Fibroblast of lung (primary cell): ENCODE results near the gene DUSP28. TPM values are rescaled to one million over a fixed set of nuclear protein-coding genes. Genes with fewer than 3 reads are reported as not detected.

Source experiments
- DNase-seq, 2 donors: peaks; one replicate each; pipeline versions ENCODE4 v3.0.0 to v3.0.0-alpha.2; 2010; ENCODE audit warnings: low read depth in 2 of 2
- H2AFZ ChIP-seq: 2 replicates; pipeline ENCODE4 v1.5.1; 2012; ENCODE audit warnings: low read length, control low read depth, inconsistent platforms
- H3K27ac ChIP-seq: 2 replicates; pipeline ENCODE4 v1.5.1; 2011; ENCODE audit warnings: low read length, control low read depth; ENCODE audit not compliant: insufficient read depth
- H3K27me3 ChIP-seq: 2 replicates; pipeline ENCODE4 v1.5.1; 2011; ENCODE audit warnings: mild to moderate bottlenecking, low read length; ENCODE audit not compliant: control insufficient read depth, insufficient read depth
- H3K36me3 ChIP-seq: 2 replicates; pipeline ENCODE4 v1.5.1; 2011; ENCODE audit warnings: low read length; ENCODE audit not compliant: control insufficient read depth, insufficient read depth
- H3K4me1 ChIP-seq: 2 replicates; pipeline ENCODE4 v1.5.1; 2011; ENCODE audit warnings: low read length; ENCODE audit not compliant: control insufficient read depth, insufficient read depth; ENCODE audit errors: extremely low read depth
- H3K4me2 ChIP-seq: 2 replicates; pipeline ENCODE4 v1.5.1; 2011; ENCODE audit warnings: low read length, control low read depth; ENCODE audit not compliant: insufficient read depth; ENCODE audit errors: extremely low read depth
- H3K4me3 ChIP-seq, 4 experiments: fragments of 200-600 bp in 1 of 4; sonication (generic) in 1 of 4; replicated peaks in 1 of 4; 2 replicates each; pipeline ENCODE4 v1.5.1; 2011 to 2016; ENCODE audit warnings: low read length in 4 of 4, low read depth in 3 of 4, mild to moderate bottlenecking in 3 of 4, control low read depth in 2 of 4, inconsistent platforms in 1 of 4, mixed read lengths in 1 of 4; ENCODE audit not compliant: insufficient read depth in 1 of 4; ENCODE audit errors: control extremely low read depth in 1 of 4
- H3K79me2 ChIP-seq: 2 replicates; pipeline ENCODE4 v1.5.1; 2012; ENCODE audit warnings: mild to moderate bottlenecking, low read length, inconsistent platforms; ENCODE audit not compliant: control insufficient read depth, insufficient read depth
- H3K9ac ChIP-seq: 2 replicates; pipeline ENCODE4 v1.5.1; 2011; ENCODE audit warnings: mild to moderate bottlenecking, low read length, control low read depth; ENCODE audit not compliant: insufficient read depth
- H3K9me3 ChIP-seq: 2 replicates; pipeline ENCODE4 v1.5.1; 2012; ENCODE audit warnings: low read depth, low read length; ENCODE audit not compliant: control insufficient read depth, insufficient read depth
- H4K20me1 ChIP-seq: 2 replicates; pipeline ENCODE4 v1.5.1; 2011; ENCODE audit warnings: low read length; ENCODE audit not compliant: control insufficient read depth, insufficient read depth; ENCODE audit errors: extremely low read depth
- EZH2 ChIP-seq: IDR thresholded peaks from 2 replicates; pipeline ENCODE4 v1.5.1; 2012; ENCODE audit warnings: low read length, control low read depth, mild to moderate bottlenecking; ENCODE audit errors: missing control alignments
- polyA plus RNA-seq, 2 donors: library from polyadenylated mRNA; depleted of rRNA in 1 of 2; stranded (reverse) in 1 of 2; unstranded in 1 of 2; fragments of >200 nt; gene quantifications; 2 replicates each; pipeline ENCODE4 v1.2.1, GENCODE V29; 2011 to 2012; ENCODE audit warnings: missing spikeins in 1 of 2
- total RNA-seq: library from RNA; depleted of rRNA; stranded (reverse); fragments of >200 nt; gene quantifications from 2 replicates; pipeline ENCODE4 v1.2.1, GENCODE V29; 2014
- TF ChIP-seq, protein P1 (sequence below), 2 donors: IDR thresholded peaks in 1 of 2; conservative IDR thresholded peaks in 1 of 2; 1 replicate in 1 of 2; 2 replicates in 1 of 2; pipeline ENCODE4 v1.5.1; 2011 to 2012; ENCODE audit warnings: low read length in 2 of 2, control low read depth in 1 of 2, inconsistent platforms in 1 of 2, low read depth in 1 of 2, mild to moderate bottlenecking in 1 of 2

Gene DUSP28
- total and polyA plus RNA-seq, 2 donors (not counting 1 experiment from before 2014, with no cell fraction given), result 2.5 to 3.9 TPM

DNA sequence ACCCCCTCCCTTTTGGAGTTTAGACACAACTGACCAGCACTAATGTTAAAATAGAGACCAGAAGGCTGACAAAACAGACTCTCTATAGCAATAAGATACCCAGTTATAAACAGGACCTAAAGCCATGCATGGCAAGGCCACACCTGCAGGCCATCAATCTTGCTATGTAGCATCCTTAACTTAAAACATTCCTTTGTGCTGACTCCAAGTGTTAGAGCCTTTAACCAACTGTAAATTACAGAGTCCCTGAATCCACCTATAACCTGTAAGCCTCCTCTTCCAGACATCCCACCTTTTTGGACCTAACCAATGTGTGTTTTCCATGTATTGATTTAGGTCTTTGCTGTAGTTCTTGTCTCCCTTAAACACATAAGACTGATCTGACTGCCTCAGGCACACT is 20.3 kb upstream of the DUSP28 start:
- H3K79me2 ChIP-seq, result no peaks in the 10 kb centered on the region
- TF ChIP-seq, protein P1, sequence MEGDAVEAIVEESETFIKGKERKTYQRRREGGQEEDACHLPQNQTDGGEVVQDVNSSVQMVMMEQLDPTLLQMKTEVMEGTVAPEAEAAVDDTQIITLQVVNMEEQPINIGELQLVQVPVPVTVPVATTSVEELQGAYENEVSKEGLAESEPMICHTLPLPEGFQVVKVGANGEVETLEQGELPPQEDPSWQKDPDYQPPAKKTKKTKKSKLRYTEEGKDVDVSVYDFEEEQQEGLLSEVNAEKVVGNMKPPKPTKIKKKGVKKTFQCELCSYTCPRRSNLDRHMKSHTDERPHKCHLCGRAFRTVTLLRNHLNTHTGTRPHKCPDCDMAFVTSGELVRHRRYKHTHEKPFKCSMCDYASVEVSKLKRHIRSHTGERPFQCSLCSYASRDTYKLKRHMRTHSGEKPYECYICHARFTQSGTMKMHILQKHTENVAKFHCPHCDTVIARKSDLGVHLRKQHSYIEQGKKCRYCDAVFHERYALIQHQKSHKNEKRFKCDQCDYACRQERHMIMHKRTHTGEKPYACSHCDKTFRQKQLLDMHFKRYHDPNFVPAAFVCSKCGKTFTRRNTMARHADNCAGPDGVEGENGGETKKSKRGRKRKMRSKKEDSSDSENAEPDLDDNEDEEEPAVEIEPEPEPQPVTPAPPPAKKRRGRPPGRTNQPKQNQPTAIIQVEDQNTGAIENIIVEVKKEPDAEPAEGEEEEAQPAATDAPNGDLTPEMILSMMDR (conservative IDR thresholded peaks at IDR 0.05 in 1 of 2, IDR thresholded peaks at IDR 0.05 in 1 of 2; ENCODE audit: low read depth in 1 of 2, low read length in 2 of 2), result no peak
- TF ChIP-seq EZH2, result no peak
- no peak overlapping the region for H3K9ac ChIP-seq
- H3K4me3 ChIP-seq, result no peak overlapping the region
- H3K9me3 ChIP-seq, result no peaks in the 10 kb centered on the region
- DNase-seq, result no peak
- no peaks in the 10 kb centered on the region for H3K27me3 ChIP-seq
- H2AFZ ChIP-seq, result no peak overlapping the region
- H3K4me1 ChIP-seq, result no peaks in the 10 kb centered on the region
- H3K27ac ChIP-seq, result no peak overlapping the region
- no peaks in the 10 kb centered on the region for H4K20me1 ChIP-seq
- no peak overlapping the region for H3K4me2 ChIP-seq
- H3K36me3 ChIP-seq, result no peaks in the 10 kb centered on the region

DNA sequence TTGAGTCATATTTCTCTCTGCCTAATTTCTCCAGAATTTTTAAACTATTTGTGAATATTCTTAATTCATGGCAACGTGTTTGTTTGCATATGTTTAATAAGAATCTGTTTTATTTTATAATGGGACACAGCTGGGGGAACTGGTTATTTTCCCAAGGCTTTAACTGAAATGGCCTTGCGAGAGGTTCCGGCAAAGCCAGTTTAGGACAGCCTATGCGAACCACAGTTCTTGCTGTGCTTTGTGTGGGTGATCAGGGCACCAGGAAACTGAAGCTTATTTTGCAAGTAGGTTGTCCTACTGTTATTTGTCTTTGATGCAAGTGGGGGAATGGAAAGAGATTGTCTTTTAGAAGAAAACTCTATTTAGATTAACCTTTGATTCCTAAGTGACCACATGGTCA is 8.9 kb upstream of the DUSP28 start:
- no peak for DNase-seq
- no peak overlapping the region for H3K4me2 ChIP-seq
- H3K4me1 ChIP-seq, result no peaks in the 10 kb centered on the region
- no peaks in the 10 kb centered on the region for H4K20me1 ChIP-seq
- no peaks in the 10 kb centered on the region for H3K27me3 ChIP-seq
- H3K9me3 ChIP-seq, result no peaks in the 10 kb centered on the region
- H3K36me3 ChIP-seq, result no peaks in the 10 kb centered on the region
- H3K9ac ChIP-seq, result no peak overlapping the region
- H2AFZ ChIP-seq, result no peak overlapping the region
- no peak overlapping the region for H3K4me3 ChIP-seq
- H3K79me2 ChIP-seq, result no peaks in the 10 kb centered on the region
- no peak for TF ChIP-seq EZH2
- TF ChIP-seq, protein P1 (conservative IDR thresholded peaks at IDR 0.05 in 1 of 2, IDR thresholded peaks at IDR 0.05 in 1 of 2; ENCODE audit: low read depth in 1 of 2, low read length in 2 of 2), result no peak
- no peak overlapping the region for H3K27ac ChIP-seq

DNA sequence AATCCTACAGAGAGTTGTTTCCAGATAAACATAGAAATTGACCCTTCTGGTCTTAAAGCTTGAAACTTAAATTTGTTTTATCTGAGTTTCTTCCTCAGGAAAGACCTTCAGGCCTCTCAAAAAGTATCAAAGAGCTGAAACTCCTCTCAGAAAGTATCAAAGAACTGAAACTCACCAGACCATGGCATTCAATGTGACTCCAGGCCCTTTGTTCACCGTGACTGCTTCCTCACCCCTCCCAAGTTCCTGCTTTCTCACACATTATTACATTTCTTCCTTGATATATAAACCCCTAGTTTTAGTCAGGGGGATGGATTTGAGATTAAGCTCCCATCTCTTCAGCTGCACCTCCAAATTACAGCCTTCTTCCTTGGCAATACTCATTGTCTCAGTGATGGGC is 8.3 kb upstream of the DUSP28 start:
- H3K9me3 ChIP-seq, result no peaks in the 10 kb centered on the region
- no peak overlapping the region for H3K4me2 ChIP-seq
- no peak overlapping the region for H3K9ac ChIP-seq
- no peaks in the 10 kb centered on the region for H3K4me1 ChIP-seq
- no peak for DNase-seq
- no peaks in the 10 kb centered on the region for H4K20me1 ChIP-seq
- TF ChIP-seq EZH2, result no peak
- TF ChIP-seq, protein P1 (conservative IDR thresholded peaks at IDR 0.05 in 1 of 2, IDR thresholded peaks at IDR 0.05 in 1 of 2; ENCODE audit: low read depth in 1 of 2, low read length in 2 of 2), result no peak
- H3K27me3 ChIP-seq, result no peaks in the 10 kb centered on the region
- no peak overlapping the region for H3K4me3 ChIP-seq
- no peaks in the 10 kb centered on the region for H3K79me2 ChIP-seq
- no peak overlapping the region for H2AFZ ChIP-seq
- H3K36me3 ChIP-seq, result no peaks in the 10 kb centered on the region
- no peak overlapping the region for H3K27ac ChIP-seq
